GM21619 (cell line): ENCODE measurements around the gene GYPA.
"Not testable (repeated sequence)": the region's sequence is repeated elsewhere in the genome, so short reads cannot be mapped to it uniquely, and the experiment has no call there.

Experiments
- ATAC-seq: cut with Tn5 transposase; IDR thresholded peaks from one replicate; pipeline ENCODE4 v1.9.1; 2021; ENCODE audit not compliant: unreplicated experiment

Gene GYPA

GRCh38 chr4:144129336-144129875 is 11.1 kb downstream of the GYPA start:
- not testable (repeated sequence) for ATAC-seq

- ATAC-seq = not testable (repeated sequence)
These were observed 11.7 kb downstream of the GYPA start for GRCh38 chr4:144128709-144129320.

- ATAC-seq = not testable (repeated sequence)
These were observed 15.4 kb downstream of the GYPA start for GRCh38 chr4:144125109-144125508.

- ATAC-seq = not testable (repeated sequence)
These were observed 16.4 kb downstream of the GYPA start for GRCh38 chr4:144123982-144124635.

- ATAC-seq = not testable (repeated sequence)
These were observed 17.2 kb downstream of the GYPA start for GRCh38 chr4:144123269-144123668.

GRCh38 chr4:144119752-144120151 is 20.8 kb downstream of the GYPA start:
- ATAC-seq = not testable (repeated sequence)

GRCh38 chr4:144115519-144115918 is 25.0 kb downstream of the GYPA start:
- ATAC-seq = no peak

GRCh38 chr4:144113546-144113945 is 27.0 kb downstream of the GYPA start:
- ATAC-seq = no peak

GRCh38 chr4:144104509-144105130 is 35.9 kb downstream of the GYPA start:
- ATAC-seq = no peak

GRCh38 chr4:144097776-144098175 is 42.7 kb downstream of the GYPA start:
- not testable (repeated sequence) for ATAC-seq

GRCh38 chr4:144093995-144094394 is 46.5 kb downstream of the GYPA start:
- not testable (repeated sequence) for ATAC-seq

- not testable (repeated sequence) for ATAC-seq
These were observed 49.3 kb downstream of the GYPA start for GRCh38 chr4:144091181-144091580.

GRCh38 chr4:144090744-144091143 is 49.8 kb downstream of the GYPA start:
- no peak for ATAC-seq

- not testable (repeated sequence) for ATAC-seq
These were observed 58.5 kb downstream of the GYPA start for GRCh38 chr4:144082053-144082452.

- ATAC-seq = not testable (repeated sequence)
These were observed 60.4 kb downstream of the GYPA start for GRCh38 chr4:144080135-144080534.

- ATAC-seq = not testable (repeated sequence)
These were observed 61.8 kb downstream of the GYPA start for GRCh38 chr4:144078746-144079145.

GRCh38 chr4:144061556-144061955 is 79.0 kb downstream of the GYPA start:
- not testable (repeated sequence) for ATAC-seq

GRCh38 chr4:144060234-144060859 is 80.2 kb downstream of the GYPA start:
- not testable (repeated sequence) for ATAC-seq
